Endothelial cell of umbilical vein (primary cell): Measurements from ENCODE around the gene VGLL4. TPM values are rescaled to one million over a fixed set of nuclear protein-coding genes. Genes with fewer than 3 reads are reported as not detected.

ENCODE experiments used
- BruUV-seq: library from RNA; stranded (reverse); fragments of 400-500 nt; replicated peaks from 2 replicates; lab custom pipeline; 2021; lab: Mats Ljungman, UMichigan
- CTCF ChIA-PET: fragments of 300-600, 350-600 bp; sonication (Branson Sonifier 250); formaldehyde crosslinking; loops from one replicate; lab custom pipeline; 2021; ENCODE audit warnings: antibody characterized with exemption, inconsistent platforms; lab: Charles Lee
- POLR2A ChIA-PET: fragments of 300-600, 350-600 bp; sonication (Branson Sonifier 250); formaldehyde crosslinking; loops from one replicate; lab custom pipeline; 2021; ENCODE audit warnings: antibody characterized with exemption, inconsistent platforms; lab: Charles Lee
- DNase-seq: peaks from one replicate; pipeline ENCODE4 v3.0.0-alpha.2; 2011; ENCODE audit warnings: low read depth, low spot score
- FAIRE-seq: peaks from 2 replicates; lab custom pipeline; 2011; peaks lifted over from hg19 to GRCh38; lab: Jason Lieb, UNC
- H2AFZ ChIP-seq: 2 replicates; pipeline ENCODE4 v1.6.0; 2012; ENCODE audit warnings: low read depth, low read length, control low read depth, inconsistent platforms
- H3K27ac ChIP-seq: 2 replicates; pipeline ENCODE4 v1.5.1; 2011; ENCODE audit warnings: low read depth, mild to moderate bottlenecking, control low read depth, low read length, moderate library complexity; ENCODE audit not compliant: insufficient read depth
- H3K27me3 ChIP-seq, 2 experiments: 2 replicates each; pipeline versions ENCODE4 v1.6.0 to v1.6.1; 2011; ENCODE audit warnings: low read length in 2 of 2, mixed read lengths in 1 of 2; ENCODE audit not compliant: control insufficient read depth in 2 of 2, insufficient read depth in 2 of 2
- H3K36me3 ChIP-seq, 2 experiments: 2 replicates in 1 of 2; 3 replicates in 1 of 2; pipeline ENCODE4 v1.5.1; 2011; ENCODE audit warnings: low read length in 2 of 2, mild to moderate bottlenecking in 1 of 2, moderate library complexity in 1 of 2; ENCODE audit not compliant: control insufficient read depth in 2 of 2, insufficient read depth in 2 of 2; ENCODE audit errors: extremely low read depth in 1 of 2
- H3K4me1 ChIP-seq: 3 replicates; pipeline ENCODE4 v1.5.1; 2011; ENCODE audit warnings: mild to moderate bottlenecking, low read length; ENCODE audit not compliant: control insufficient read depth, insufficient read depth; ENCODE audit errors: extremely low read depth
- H3K4me2 ChIP-seq: 2 replicates; pipeline ENCODE4 v1.6.1; 2011; ENCODE audit warnings: low read length, control low read depth, mixed read lengths; ENCODE audit not compliant: insufficient read depth
- H3K4me3 ChIP-seq, 3 experiments: fragments of 200-600 bp in 1 of 3; sonication (generic), shearing (Covaris generic) in 1 of 3; replicated peaks in 1 of 3; 2 replicates each; pipeline ENCODE4 v1.5.1; 2011 to 2016; ENCODE audit warnings: control low read depth in 3 of 3, low read length in 3 of 3, mild to moderate bottlenecking in 2 of 3, inconsistent platforms in 1 of 3, low read depth in 1 of 3, moderate library complexity in 1 of 3; ENCODE audit not compliant: insufficient read depth in 1 of 3
- H3K79me2 ChIP-seq: 2 replicates; pipeline ENCODE4 v1.6.0; 2012; ENCODE audit warnings: low read length, inconsistent platforms; ENCODE audit not compliant: control insufficient read depth, insufficient read depth
- H3K9ac ChIP-seq: replicated peaks from 2 replicates; pipeline ENCODE3; 2011; ENCODE audit warnings: low read length, control low read depth; ENCODE audit not compliant: insufficient read depth; ENCODE audit errors: extremely low read depth
- H3K9me1 ChIP-seq: replicated peaks from 3 replicates; pipeline ENCODE4 v1.6.0; 2011; ENCODE audit warnings: mild to moderate bottlenecking, low read length; ENCODE audit not compliant: control insufficient read depth, insufficient read depth; ENCODE audit errors: extremely low read depth
- H3K9me3 ChIP-seq: replicated peaks from 2 replicates; pipeline ENCODE4 v1.5.1; 2012; ENCODE audit warnings: low read length, inconsistent platforms; ENCODE audit not compliant: control insufficient read depth, insufficient read depth
- H4K20me1 ChIP-seq: replicated peaks from 2 replicates; pipeline ENCODE3; 2011; ENCODE audit warnings: mild to moderate bottlenecking, low read length; ENCODE audit not compliant: control insufficient read depth, insufficient read depth; ENCODE audit errors: extremely low read depth
- EZH2 ChIP-seq: IDR thresholded peaks from 2 replicates; pipeline ENCODE4 v1.6.1; 2012; ENCODE audit warnings: borderline replicate concordance, low read depth, mild to moderate bottlenecking, moderate library complexity, low read length, inconsistent platforms; ENCODE audit not compliant: severe bottlenecking
- FOS ChIP-seq: IDR thresholded peaks from 2 replicates; pipeline ENCODE4 v1.6.1; 2011; ENCODE audit warnings: mild to moderate bottlenecking, low read length, moderate library complexity, borderline replicate concordance; ENCODE audit not compliant: insufficient read depth
- GATA2 ChIP-seq: IDR thresholded peaks from 2 replicates; pipeline ENCODE4 v1.7.0; 2011; ENCODE audit warnings: low read depth, mild to moderate bottlenecking, moderate library complexity, mixed read lengths, low read length; ENCODE audit not compliant: insufficient read length, insufficient read depth
- JUN ChIP-seq: IDR thresholded peaks from 2 replicates; pipeline ENCODE4 v1.6.1; 2011; ENCODE audit warnings: borderline replicate concordance, low read depth; ENCODE audit not compliant: insufficient read length, insufficient read depth
- MYC ChIP-seq: IDR thresholded peaks from one replicate; pipeline ENCODE4 v1.6.1; 2011; ENCODE audit warnings: mild to moderate bottlenecking, low read depth, low read length
- POLR2A ChIP-seq: IDR thresholded peaks from 2 replicates; pipeline ENCODE4 v1.6.1; 2012; ENCODE audit warnings: low read depth, mild to moderate bottlenecking, control low read depth, low read length
- POLR2AphosphoS5 ChIP-seq: IDR thresholded peaks from 2 replicates; pipeline ENCODE4 v1.6.1; 2012; ENCODE audit warnings: low read depth, mild to moderate bottlenecking, control low read depth, low read length, moderate library complexity; ENCODE audit not compliant: insufficient read depth
- dilution Hi-C: fragments of 300-500 bp; cut with MboI; formaldehyde crosslinking; loops from one replicate; pipeline ENCODE4 v1.15.0; 2019; ENCODE audit warnings: low sequenced_read_pairs; ENCODE audit not compliant: extremely low pct_ligation_motif_present
- intact Hi-C: fragments of 100-400 bp; cut with micrococcal nuclease; formaldehyde crosslinking; loops from one replicate; pipeline ENCODE4 v1.10.0; 2022
- polyA plus RNA-seq, 4 experiments: library from polyadenylated mRNA; depleted of rRNA in 3 of 4; stranded (reverse) in 3 of 4; unstranded in 1 of 4; fragments of >200 nt; gene quantifications; 2 replicates each; pipeline versions ENCODE4 v1.2.1 to v1.2.3, GENCODE V29; 2011 to 2012; ENCODE audit warnings: missing spikeins in 1 of 4
- total RNA-seq: library from RNA; stranded (reverse); gene quantifications from 2 replicates; pipeline ENCODE4 v1.2.3, GENCODE V29; 2021
- TF ChIP-seq, protein P1 (sequence below), 2 donors: IDR thresholded peaks; 1 replicate in 1 of 2; 2 replicates in 1 of 2; pipeline ENCODE4 v1.5.1; 2011; ENCODE audit warnings: low read length in 2 of 2, mild to moderate bottlenecking in 2 of 2, moderate library complexity in 2 of 2, control low read depth in 1 of 2, inconsistent platforms in 1 of 2, low read depth in 1 of 2; ENCODE audit not compliant: insufficient read depth in 1 of 2; ENCODE audit errors: extremely low read depth in 1 of 2
- TF ChIP-seq, protein P2 (sequence below): IDR thresholded peaks from 2 replicates; pipeline ENCODE4 v1.6.1; 2011; ENCODE audit not compliant: insufficient read depth, insufficient read length

VGLL4 gene
- total and polyA plus RNA-seq, 2 donors (not counting 3 experiments of a cell fraction or from before 2014, with no cell fraction given): 67.0 to 78.9 TPM

DNA sequence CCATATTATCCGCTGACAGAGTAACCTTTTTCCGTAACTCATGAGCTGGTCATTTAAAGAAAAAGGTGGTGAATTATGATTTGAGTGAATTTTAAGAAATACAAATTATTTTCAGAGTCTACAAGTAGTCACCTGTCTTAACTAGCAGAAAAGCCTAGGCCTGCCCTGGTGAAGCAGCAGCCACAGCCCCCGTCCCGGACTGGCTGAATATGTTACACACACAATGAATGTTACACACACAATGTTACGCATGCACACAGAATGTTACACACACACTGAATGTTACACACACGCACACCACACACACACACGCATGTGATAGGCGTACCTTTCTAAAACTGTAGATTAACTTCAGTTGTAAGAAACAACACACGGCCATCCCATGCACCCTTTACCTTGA, 77.8 kb downstream of the VGLL4 start:
- Histone ChIP-seq H3K9ac (no peak overlapping the region), H4K20me1 (no peaks in the 10 kb centered on the region), H3K79me2 (peaks cover 81% of the 10 kb centered on the region), H3K27me3 (no peaks in the 10 kb centered on the region), H3K27ac (no peak overlapping the region), H3K4me2 (no peak overlapping the region), H2AFZ (no peak overlapping the region), H3K9me1 (no peaks in the 10 kb centered on the region), H3K4me3 (no peak overlapping the region), H3K36me3 (peaks cover 14 to 27% of the 10 kb centered on the region in 2 experiments), H3K4me1 (peaks cover 50% of the 10 kb centered on the region), H3K9me3 (no peaks in the 10 kb centered on the region)
- ChIA-PET POLR2A (no interaction called here), CTCF (no interaction called here)
- no TSS peak for BruUV-seq
- no peak for FAIRE-seq
- dilution Hi-C loops: no loop called here
- DNase-seq: no peak
- intact Hi-C loops: loop anchor here (5.0 to 10.0 kb wide), 3 partner anchors 151 to 361 kb away; no protein-coding TSS in a partner anchor
- no peak for TF ChIP-seq FOS
- no peak for TF ChIP-seq GATA2
- TF ChIP-seq EZH2: no peak
- no peak for TF ChIP-seq POLR2A
- TF ChIP-seq, protein P1, sequence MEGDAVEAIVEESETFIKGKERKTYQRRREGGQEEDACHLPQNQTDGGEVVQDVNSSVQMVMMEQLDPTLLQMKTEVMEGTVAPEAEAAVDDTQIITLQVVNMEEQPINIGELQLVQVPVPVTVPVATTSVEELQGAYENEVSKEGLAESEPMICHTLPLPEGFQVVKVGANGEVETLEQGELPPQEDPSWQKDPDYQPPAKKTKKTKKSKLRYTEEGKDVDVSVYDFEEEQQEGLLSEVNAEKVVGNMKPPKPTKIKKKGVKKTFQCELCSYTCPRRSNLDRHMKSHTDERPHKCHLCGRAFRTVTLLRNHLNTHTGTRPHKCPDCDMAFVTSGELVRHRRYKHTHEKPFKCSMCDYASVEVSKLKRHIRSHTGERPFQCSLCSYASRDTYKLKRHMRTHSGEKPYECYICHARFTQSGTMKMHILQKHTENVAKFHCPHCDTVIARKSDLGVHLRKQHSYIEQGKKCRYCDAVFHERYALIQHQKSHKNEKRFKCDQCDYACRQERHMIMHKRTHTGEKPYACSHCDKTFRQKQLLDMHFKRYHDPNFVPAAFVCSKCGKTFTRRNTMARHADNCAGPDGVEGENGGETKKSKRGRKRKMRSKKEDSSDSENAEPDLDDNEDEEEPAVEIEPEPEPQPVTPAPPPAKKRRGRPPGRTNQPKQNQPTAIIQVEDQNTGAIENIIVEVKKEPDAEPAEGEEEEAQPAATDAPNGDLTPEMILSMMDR (IDR thresholded peaks at IDR 0.05; ENCODE audit: extremely low read depth in 1 of 2, insufficient read depth in 1 of 2, low read depth in 1 of 2, low read length in 2 of 2): no peak
- TF ChIP-seq, protein P2, sequence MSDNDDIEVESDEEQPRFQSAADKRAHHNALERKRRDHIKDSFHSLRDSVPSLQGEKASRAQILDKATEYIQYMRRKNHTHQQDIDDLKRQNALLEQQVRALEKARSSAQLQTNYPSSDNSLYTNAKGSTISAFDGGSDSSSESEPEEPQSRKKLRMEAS: no peak
- TF ChIP-seq POLR2AphosphoS5: no peak
- no peak for TF ChIP-seq MYC
- no peak for TF ChIP-seq JUN
